GM19372 (cell line): Measurements from ENCODE around the gene WDR37.

Source experiments
- ATAC-seq: cut with Tn5 transposase; IDR thresholded peaks from one replicate; pipeline ENCODE4 v1.9.1; 2021; ENCODE audit warnings: mild to moderate bottlenecking, low read depth, moderate library complexity; ENCODE audit not compliant: unreplicated experiment

WDR37 gene

GRCh38 chr10:1068380-1069361, 12.5 kb downstream of the WDR37 start:
- no peak for ATAC-seq

- ATAC-seq, result no peak
These were observed 14.7 kb downstream of the WDR37 start for GRCh38 chr10:1070919-1071318.

GRCh38 chr10:1074052-1074747, 18.0 kb downstream of the WDR37 start:
- ATAC-seq, result no peak

- ATAC-seq, result no peak
These were observed 18.6 kb downstream of the WDR37 start for GRCh38 chr10:1074748-1075308.

- no peak for ATAC-seq
These were observed 22.5 kb downstream of the WDR37 start for GRCh38 chr10:1078668-1079067.

GRCh38 chr10:1083581-1083980, 27.4 kb downstream of the WDR37 start:
- ATAC-seq, result no peak

GRCh38 chr10:1084011-1084950, 28.1 kb downstream of the WDR37 start:
- no peak for ATAC-seq

GRCh38 chr10:1085258-1085657, 29.1 kb downstream of the WDR37 start:
- no peak for ATAC-seq

- no peak for ATAC-seq
These were observed 30.6 kb downstream of the WDR37 start for GRCh38 chr10:1086787-1087186.

- no peak for ATAC-seq
These were observed 33.0 kb downstream of the WDR37 start for GRCh38 chr10:1089017-1089689.

GRCh38 chr10:1090696-1091095, 34.5 kb downstream of the WDR37 start:
- no peak for ATAC-seq

GRCh38 chr10:1093696-1094095, 37.5 kb downstream of the WDR37 start:
- ATAC-seq, result no peak

- no peak for ATAC-seq
These were observed 38.2 kb downstream of the WDR37 start for GRCh38 chr10:1094112-1095057.

- no peak for ATAC-seq
These were observed 39.3 kb downstream of the WDR37 start for GRCh38 chr10:1095498-1095897.

GRCh38 chr10:1096287-1096889, 40.2 kb downstream of the WDR37 start:
- no peak for ATAC-seq

- ATAC-seq, result no peak
These were observed 41.3 kb downstream of the WDR37 start for GRCh38 chr10:1097436-1097835.

GRCh38 chr10:1100143-1100542, 44.0 kb downstream of the WDR37 start:
- ATAC-seq, result no peak

- no peak for ATAC-seq
These were observed 44.6 kb downstream of the WDR37 start for GRCh38 chr10:1100691-1101368.
